Osteocyte (in vitro differentiated cells): ENCODE results near the gene SS18. TPM values are rescaled to one million over a fixed set of nuclear protein-coding genes. Genes with fewer than 3 reads are reported as not detected.

ENCODE experiments used
- DNase-seq: peaks from one replicate; pipeline ENCODE4 v3.0.0; 2021; ENCODE audit warnings: mixed read lengths; ENCODE audit not compliant: unreplicated experiment; ENCODE audit errors: extremely low spot score
- H3K27ac Mint-ChIP-seq: one replicate; pipeline ENCODE4 v1.8.0; 2021; ENCODE audit warnings: mild to moderate bottlenecking, mixed read lengths; ENCODE audit not compliant: unreplicated experiment
- H3K27me3 Mint-ChIP-seq: one replicate; pipeline ENCODE4 v1.8.0; 2021; ENCODE audit warnings: mixed read lengths; ENCODE audit not compliant: unreplicated experiment
- H3K36me3 Mint-ChIP-seq: one replicate; pipeline ENCODE4 v1.8.0; 2021; ENCODE audit warnings: mixed read lengths; ENCODE audit not compliant: unreplicated experiment
- H3K4me1 Mint-ChIP-seq: one replicate; pipeline ENCODE4 v1.8.0; 2021; ENCODE audit warnings: mixed read lengths; ENCODE audit not compliant: unreplicated experiment
- H3K4me3 Mint-ChIP-seq: one replicate; pipeline ENCODE4 v1.8.0; 2021; ENCODE audit warnings: mild to moderate bottlenecking, moderate library complexity, mixed read lengths; ENCODE audit not compliant: unreplicated experiment
- H3K9me3 Mint-ChIP-seq: one replicate; pipeline ENCODE4 v1.8.0; 2021; ENCODE audit warnings: mixed read lengths; ENCODE audit not compliant: unreplicated experiment
- total RNA-seq: library from RNA; stranded (reverse); gene quantifications from 2 replicates; pipeline ENCODE4 v1.2.1, GENCODE V29; 2021
- TF ChIP-seq, protein P1 (sequence below): fragments of 200-600 bp; sonication (generic); IDR thresholded peaks from 2 replicates; pipeline ENCODE4 v1.5.0; 2021; ENCODE audit warnings: antibody characterized with exemption, mild to moderate bottlenecking, moderate library complexity

The SS18 gene
- total RNA-seq, 1 donor from 2014 or later, result 98.7 TPM

DNA sequence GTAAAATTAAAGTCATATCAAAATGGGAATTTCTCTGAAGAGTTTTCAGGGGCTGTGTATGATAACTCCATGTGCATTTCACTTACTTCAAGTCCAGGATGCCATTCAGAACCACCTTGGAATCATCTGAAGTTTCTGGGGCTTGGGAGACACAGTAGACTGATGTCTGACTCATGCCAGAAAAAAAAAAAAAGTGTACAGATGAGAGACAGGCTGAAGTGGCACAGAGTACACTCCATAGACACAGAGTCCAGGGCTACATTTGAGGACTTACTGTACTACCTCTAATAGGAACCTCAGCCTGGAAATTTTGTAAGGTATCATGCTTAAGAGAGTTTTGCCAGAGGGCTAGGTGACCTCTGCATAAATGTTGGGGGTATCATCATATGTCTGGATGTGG lies 92.0 kb downstream of the SS18 start:
- Mint-ChIP-seq H3K36me3 (no peaks in the 10 kb centered on the region), H3K27ac (no peak overlapping the region), H3K9me3 (peaks cover 4% of the 10 kb centered on the region), H3K27me3 (no peaks in the 10 kb centered on the region), H3K4me1 (no peaks in the 10 kb centered on the region), H3K4me3 (no peak overlapping the region)
- no peak for DNase-seq
- TF ChIP-seq, protein P1, sequence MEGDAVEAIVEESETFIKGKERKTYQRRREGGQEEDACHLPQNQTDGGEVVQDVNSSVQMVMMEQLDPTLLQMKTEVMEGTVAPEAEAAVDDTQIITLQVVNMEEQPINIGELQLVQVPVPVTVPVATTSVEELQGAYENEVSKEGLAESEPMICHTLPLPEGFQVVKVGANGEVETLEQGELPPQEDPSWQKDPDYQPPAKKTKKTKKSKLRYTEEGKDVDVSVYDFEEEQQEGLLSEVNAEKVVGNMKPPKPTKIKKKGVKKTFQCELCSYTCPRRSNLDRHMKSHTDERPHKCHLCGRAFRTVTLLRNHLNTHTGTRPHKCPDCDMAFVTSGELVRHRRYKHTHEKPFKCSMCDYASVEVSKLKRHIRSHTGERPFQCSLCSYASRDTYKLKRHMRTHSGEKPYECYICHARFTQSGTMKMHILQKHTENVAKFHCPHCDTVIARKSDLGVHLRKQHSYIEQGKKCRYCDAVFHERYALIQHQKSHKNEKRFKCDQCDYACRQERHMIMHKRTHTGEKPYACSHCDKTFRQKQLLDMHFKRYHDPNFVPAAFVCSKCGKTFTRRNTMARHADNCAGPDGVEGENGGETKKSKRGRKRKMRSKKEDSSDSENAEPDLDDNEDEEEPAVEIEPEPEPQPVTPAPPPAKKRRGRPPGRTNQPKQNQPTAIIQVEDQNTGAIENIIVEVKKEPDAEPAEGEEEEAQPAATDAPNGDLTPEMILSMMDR, result no peak

DNA sequence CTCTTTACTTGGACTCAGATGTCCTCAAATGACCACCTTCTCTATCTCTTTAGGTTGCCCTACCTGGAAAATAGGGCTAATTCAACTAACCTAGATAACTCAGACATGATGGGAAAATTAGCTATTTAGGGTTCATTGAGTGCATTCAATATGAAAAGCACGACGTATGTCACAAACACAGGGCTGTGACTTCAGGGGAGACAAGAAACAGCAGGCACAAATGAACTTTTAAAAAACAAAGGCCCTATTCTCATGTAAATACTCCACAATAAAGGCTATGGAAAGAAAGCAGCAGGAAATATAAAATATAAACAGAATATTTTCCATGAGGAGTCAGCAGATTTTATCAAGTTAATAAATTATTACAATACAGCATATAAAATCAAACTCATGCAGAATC lies 97.8 kb downstream of the SS18 start:
- Mint-ChIP-seq H3K9me3 (peaks cover 4% of the 10 kb centered on the region), H3K27ac (no peak overlapping the region), H3K4me3 (no peak overlapping the region), H3K36me3 (no peaks in the 10 kb centered on the region), H3K4me1 (no peaks in the 10 kb centered on the region), H3K27me3 (peaks cover 2% of the 10 kb centered on the region)
- TF ChIP-seq, protein P1, result no peak
- DNase-seq, result no peak

DNA sequence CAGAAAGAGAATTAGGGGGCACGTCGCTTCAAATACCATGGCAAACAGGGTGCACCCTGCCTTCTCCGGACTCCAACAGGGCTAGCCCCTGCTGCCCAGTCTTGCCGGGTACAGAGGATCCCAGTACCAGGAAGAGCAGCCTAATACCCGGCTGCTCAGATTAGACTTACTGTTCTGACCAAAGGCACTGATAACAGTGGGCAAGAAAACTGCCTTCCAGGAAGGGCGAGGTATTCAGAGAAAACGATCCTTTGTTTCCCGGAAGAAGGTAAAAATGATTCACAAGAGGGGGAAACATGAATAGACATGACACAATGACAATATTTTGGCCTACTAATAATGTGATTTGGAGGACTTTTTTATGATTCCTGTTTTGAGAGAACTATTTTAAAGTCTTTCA lies 99.9 kb downstream of the SS18 start:
- Mint-ChIP-seq H3K4me1 (no peaks in the 10 kb centered on the region), H3K9me3 (no peaks in the 10 kb centered on the region), H3K36me3 (no peaks in the 10 kb centered on the region), H3K4me3 (no peak overlapping the region), H3K27ac (no peak overlapping the region), H3K27me3 (peaks cover 4% of the 10 kb centered on the region)
- DNase-seq, result no peak
- TF ChIP-seq, protein P1, result no peak

DNA sequence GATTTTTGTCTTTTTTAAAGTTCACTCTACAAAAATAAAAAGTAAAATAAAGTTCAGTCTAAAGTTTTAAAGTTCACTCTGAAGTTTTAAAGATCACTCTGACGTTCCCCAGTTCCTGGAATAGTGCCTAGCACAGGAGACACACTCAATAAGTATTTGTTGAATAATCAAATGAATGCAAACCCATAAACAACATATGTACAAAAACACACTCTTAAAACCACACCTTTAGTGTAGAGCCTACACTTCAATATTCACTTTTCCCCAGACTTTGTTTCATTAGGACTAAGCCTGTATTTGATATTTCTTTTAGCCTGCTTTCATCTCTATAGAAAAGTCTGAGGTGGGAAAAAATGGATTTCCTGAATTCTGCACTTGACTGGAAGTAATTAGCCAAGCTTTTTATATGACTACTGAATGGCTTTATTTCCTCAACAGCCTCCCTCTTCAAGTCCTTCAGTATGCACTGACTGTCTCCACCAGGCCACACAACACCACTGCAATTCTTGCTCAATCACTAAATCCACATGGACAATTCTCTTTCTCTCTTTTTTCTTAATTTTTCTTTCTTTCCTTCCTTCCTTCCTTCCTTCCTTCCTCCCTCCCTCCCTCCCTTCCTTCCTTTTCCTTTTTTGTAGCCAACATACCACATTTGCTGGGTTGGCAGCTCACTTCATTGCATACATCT lies 104.6 kb downstream of the SS18 start:
- H3K4me1 Mint-ChIP-seq, result peaks cover 8% of the 10 kb centered on the region
- H3K27ac Mint-ChIP-seq, result no peak overlapping the region
- DNase-seq, result no peak
- no peak overlapping the region for H3K4me3 Mint-ChIP-seq
- TF ChIP-seq, protein P1, result no peak
- no peaks in the 10 kb centered on the region for H3K36me3 Mint-ChIP-seq
- no peaks in the 10 kb centered on the region for H3K9me3 Mint-ChIP-seq
- peaks cover 9% of the 10 kb centered on the region for H3K27me3 Mint-ChIP-seq

DNA sequence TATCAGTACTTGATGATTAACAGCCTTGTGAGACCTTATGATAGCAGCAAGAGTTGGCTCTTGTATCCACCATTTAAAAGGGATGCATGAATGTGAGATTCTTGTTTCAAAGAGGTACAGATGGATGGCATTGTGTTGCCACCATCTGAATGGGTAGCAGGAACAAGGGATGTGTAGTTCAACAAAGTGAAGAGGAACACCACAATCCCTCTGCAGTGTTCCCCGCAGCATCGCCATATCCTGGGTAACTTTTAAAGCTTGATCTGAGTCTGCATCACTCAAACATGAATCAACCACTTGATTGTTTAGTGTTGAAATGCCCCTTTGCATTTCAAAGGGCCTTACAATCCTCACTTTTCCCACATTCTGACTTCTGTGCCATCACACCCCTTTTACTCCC lies 106.7 kb downstream of the SS18 start:
- Mint-ChIP-seq H3K36me3 (no peaks in the 10 kb centered on the region), H3K9me3 (no peaks in the 10 kb centered on the region), H3K4me3 (no peak overlapping the region), H3K27ac (no peak overlapping the region), H3K27me3 (peaks cover 7% of the 10 kb centered on the region), H3K4me1 (peaks cover 8% of the 10 kb centered on the region)
- TF ChIP-seq, protein P1, result no peak
- DNase-seq, result no peak
